Endothelial cell of umbilical vein (primary cell): ENCODE data around the gene MAP3K14. TPM values are rescaled to one million over a fixed set of nuclear protein-coding genes. Genes with fewer than 3 reads are reported as not detected.

ENCODE experiments used
- BruUV-seq: library from RNA; stranded (reverse); fragments of 400-500 nt; replicated peaks from 2 replicates; lab custom pipeline; 2021; lab: Mats Ljungman, UMichigan
- CTCF ChIA-PET: fragments of 300-600, 350-600 bp; sonication (Branson Sonifier 250); formaldehyde crosslinking; loops from one replicate; lab custom pipeline; 2021; ENCODE audit warnings: antibody characterized with exemption, inconsistent platforms; lab: Charles Lee
- POLR2A ChIA-PET: fragments of 300-600, 350-600 bp; sonication (Branson Sonifier 250); formaldehyde crosslinking; loops from one replicate; lab custom pipeline; 2021; ENCODE audit warnings: antibody characterized with exemption, inconsistent platforms; lab: Charles Lee
- DNase-seq: peaks from one replicate; pipeline ENCODE4 v3.0.0-alpha.2; 2011; ENCODE audit warnings: low read depth, low spot score
- FAIRE-seq: peaks from 2 replicates; lab custom pipeline; 2011; peaks lifted over from hg19 to GRCh38; lab: Jason Lieb, UNC
- H2AFZ ChIP-seq: 2 replicates; pipeline ENCODE4 v1.6.0; 2012; ENCODE audit warnings: low read depth, low read length, control low read depth, inconsistent platforms
- H3K27ac ChIP-seq: 2 replicates; pipeline ENCODE4 v1.5.1; 2011; ENCODE audit warnings: low read depth, mild to moderate bottlenecking, control low read depth, low read length, moderate library complexity; ENCODE audit not compliant: insufficient read depth
- H3K27me3 ChIP-seq, 2 experiments: 2 replicates each; pipeline versions ENCODE4 v1.6.0 to v1.6.1; 2011; ENCODE audit warnings: low read length in 2 of 2, mixed read lengths in 1 of 2; ENCODE audit not compliant: control insufficient read depth in 2 of 2, insufficient read depth in 2 of 2
- H3K36me3 ChIP-seq, 2 experiments: 2 replicates in 1 of 2; 3 replicates in 1 of 2; pipeline ENCODE4 v1.5.1; 2011; ENCODE audit warnings: low read length in 2 of 2, mild to moderate bottlenecking in 1 of 2, moderate library complexity in 1 of 2; ENCODE audit not compliant: control insufficient read depth in 2 of 2, insufficient read depth in 2 of 2; ENCODE audit errors: extremely low read depth in 1 of 2
- H3K4me1 ChIP-seq: 3 replicates; pipeline ENCODE4 v1.5.1; 2011; ENCODE audit warnings: mild to moderate bottlenecking, low read length; ENCODE audit not compliant: control insufficient read depth, insufficient read depth; ENCODE audit errors: extremely low read depth
- H3K4me2 ChIP-seq: 2 replicates; pipeline ENCODE4 v1.6.1; 2011; ENCODE audit warnings: low read length, control low read depth, mixed read lengths; ENCODE audit not compliant: insufficient read depth
- H3K4me3 ChIP-seq, 3 experiments: fragments of 200-600 bp in 1 of 3; sonication (generic), shearing (Covaris generic) in 1 of 3; replicated peaks in 1 of 3; 2 replicates each; pipeline ENCODE4 v1.5.1; 2011 to 2016; ENCODE audit warnings: control low read depth in 3 of 3, low read length in 3 of 3, mild to moderate bottlenecking in 2 of 3, inconsistent platforms in 1 of 3, low read depth in 1 of 3, moderate library complexity in 1 of 3; ENCODE audit not compliant: insufficient read depth in 1 of 3
- H3K79me2 ChIP-seq: 2 replicates; pipeline ENCODE4 v1.6.0; 2012; ENCODE audit warnings: low read length, inconsistent platforms; ENCODE audit not compliant: control insufficient read depth, insufficient read depth
- H3K9ac ChIP-seq: replicated peaks from 2 replicates; pipeline ENCODE3; 2011; ENCODE audit warnings: low read length, control low read depth; ENCODE audit not compliant: insufficient read depth; ENCODE audit errors: extremely low read depth
- H3K9me1 ChIP-seq: replicated peaks from 3 replicates; pipeline ENCODE4 v1.6.0; 2011; ENCODE audit warnings: mild to moderate bottlenecking, low read length; ENCODE audit not compliant: control insufficient read depth, insufficient read depth; ENCODE audit errors: extremely low read depth
- H3K9me3 ChIP-seq: replicated peaks from 2 replicates; pipeline ENCODE4 v1.5.1; 2012; ENCODE audit warnings: low read length, inconsistent platforms; ENCODE audit not compliant: control insufficient read depth, insufficient read depth
- H4K20me1 ChIP-seq: replicated peaks from 2 replicates; pipeline ENCODE3; 2011; ENCODE audit warnings: mild to moderate bottlenecking, low read length; ENCODE audit not compliant: control insufficient read depth, insufficient read depth; ENCODE audit errors: extremely low read depth
- EZH2 ChIP-seq: IDR thresholded peaks from 2 replicates; pipeline ENCODE4 v1.6.1; 2012; ENCODE audit warnings: borderline replicate concordance, low read depth, mild to moderate bottlenecking, moderate library complexity, low read length, inconsistent platforms; ENCODE audit not compliant: severe bottlenecking
- FOS ChIP-seq: IDR thresholded peaks from 2 replicates; pipeline ENCODE4 v1.6.1; 2011; ENCODE audit warnings: mild to moderate bottlenecking, low read length, moderate library complexity, borderline replicate concordance; ENCODE audit not compliant: insufficient read depth
- GATA2 ChIP-seq: IDR thresholded peaks from 2 replicates; pipeline ENCODE4 v1.7.0; 2011; ENCODE audit warnings: low read depth, mild to moderate bottlenecking, moderate library complexity, mixed read lengths, low read length; ENCODE audit not compliant: insufficient read length, insufficient read depth
- JUN ChIP-seq: IDR thresholded peaks from 2 replicates; pipeline ENCODE4 v1.6.1; 2011; ENCODE audit warnings: borderline replicate concordance, low read depth; ENCODE audit not compliant: insufficient read length, insufficient read depth
- MYC ChIP-seq: IDR thresholded peaks from one replicate; pipeline ENCODE4 v1.6.1; 2011; ENCODE audit warnings: mild to moderate bottlenecking, low read depth, low read length
- POLR2A ChIP-seq: IDR thresholded peaks from 2 replicates; pipeline ENCODE4 v1.6.1; 2012; ENCODE audit warnings: low read depth, mild to moderate bottlenecking, control low read depth, low read length
- POLR2AphosphoS5 ChIP-seq: IDR thresholded peaks from 2 replicates; pipeline ENCODE4 v1.6.1; 2012; ENCODE audit warnings: low read depth, mild to moderate bottlenecking, control low read depth, low read length, moderate library complexity; ENCODE audit not compliant: insufficient read depth
- dilution Hi-C: fragments of 300-500 bp; cut with MboI; formaldehyde crosslinking; loops from one replicate; pipeline ENCODE4 v1.15.0; 2019; ENCODE audit warnings: low sequenced_read_pairs; ENCODE audit not compliant: extremely low pct_ligation_motif_present
- intact Hi-C: fragments of 100-400 bp; cut with micrococcal nuclease; formaldehyde crosslinking; loops from one replicate; pipeline ENCODE4 v1.10.0; 2022
- polyA plus RNA-seq, 4 experiments: library from polyadenylated mRNA; depleted of rRNA in 3 of 4; stranded (reverse) in 3 of 4; unstranded in 1 of 4; fragments of >200 nt; gene quantifications; 2 replicates each; pipeline versions ENCODE4 v1.2.1 to v1.2.3, GENCODE V29; 2011 to 2012; ENCODE audit warnings: missing spikeins in 1 of 4
- total RNA-seq: library from RNA; stranded (reverse); gene quantifications from 2 replicates; pipeline ENCODE4 v1.2.3, GENCODE V29; 2021
- TF ChIP-seq, protein P1 (sequence below), 2 donors: IDR thresholded peaks; 1 replicate in 1 of 2; 2 replicates in 1 of 2; pipeline ENCODE4 v1.5.1; 2011; ENCODE audit warnings: low read length in 2 of 2, mild to moderate bottlenecking in 2 of 2, moderate library complexity in 2 of 2, control low read depth in 1 of 2, inconsistent platforms in 1 of 2, low read depth in 1 of 2; ENCODE audit not compliant: insufficient read depth in 1 of 2; ENCODE audit errors: extremely low read depth in 1 of 2
- TF ChIP-seq, protein P2 (sequence below): IDR thresholded peaks from 2 replicates; pipeline ENCODE4 v1.6.1; 2011; ENCODE audit not compliant: insufficient read depth, insufficient read length

MAP3K14 gene
- total and polyA plus RNA-seq, 2 donors (not counting 3 experiments of a cell fraction or from before 2014, with no cell fraction given) = 5.4 to 9.8 TPM

DNA sequence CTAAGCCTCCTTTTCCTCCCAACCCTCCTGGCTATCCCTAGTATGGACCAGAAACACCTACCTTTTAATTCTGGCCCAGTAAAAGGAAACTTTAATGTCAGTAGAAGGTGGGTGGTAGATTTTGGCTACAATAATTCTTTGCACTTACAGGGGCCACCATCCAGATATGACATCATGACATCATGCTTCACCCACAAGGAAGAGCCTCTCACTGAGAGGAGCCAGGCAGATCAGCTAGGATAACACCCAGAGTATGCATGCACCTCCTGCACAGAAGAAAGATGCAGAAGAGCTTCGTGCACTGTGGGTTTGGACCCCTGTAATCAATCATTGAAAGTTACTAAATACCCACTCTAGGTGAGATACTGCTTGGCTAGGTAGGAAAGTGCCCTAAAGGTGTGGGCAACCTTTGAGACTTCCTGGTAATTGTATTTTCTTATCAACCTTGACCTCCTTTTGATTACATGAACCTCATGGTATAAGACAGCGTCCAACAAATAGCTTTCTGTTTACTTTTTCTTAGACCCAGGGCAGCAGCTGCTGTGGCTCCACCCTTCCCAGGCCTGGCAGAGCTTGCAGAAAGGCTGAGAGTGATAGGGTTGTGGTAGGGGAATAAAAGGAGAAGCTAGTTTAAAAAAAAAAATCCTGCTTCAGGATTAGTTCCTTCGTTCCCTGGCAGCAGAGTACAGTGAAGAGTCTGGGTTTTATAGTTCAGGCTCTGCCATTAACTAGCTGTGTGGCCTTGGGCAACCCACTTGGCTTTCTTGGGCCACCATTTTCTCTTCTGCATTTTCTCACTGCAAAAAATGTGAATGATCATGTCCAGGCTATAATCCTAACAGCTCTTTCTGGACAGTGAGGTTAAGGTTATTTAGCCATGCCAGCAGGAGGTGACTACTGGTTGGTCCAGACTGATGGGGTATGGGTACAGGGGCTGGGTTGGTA is 6.2 kb downstream of the MAP3K14 start:
- H3K27ac ChIP-seq = no peak overlapping the region
- H3K4me1 ChIP-seq = peaks cover 41% of the 10 kb centered on the region
- H3K9ac ChIP-seq = no peak overlapping the region
- no peaks in the 10 kb centered on the region for H3K27me3 ChIP-seq
- POLR2A ChIA-PET = no interaction called here
- H3K9me1 ChIP-seq = no peaks in the 10 kb centered on the region
- H3K4me2 ChIP-seq = no peak overlapping the region
- intact Hi-C loops (no loop called here), dilution Hi-C loops (no loop called here)
- H3K4me3 ChIP-seq = no peak overlapping the region
- no peak for DNase-seq
- peaks cover 0 to 7% of the 10 kb centered on the region in 2 experiments for H3K36me3 ChIP-seq
- CTCF ChIA-PET = interaction anchor here (1.2 to 3.2 kb wide), 5 partner anchors 8 to 39 kb away, joined by 4 to 47 read pairs (median 5); no protein-coding TSS in a partner anchor
- BruUV-seq = no TSS peak
- H4K20me1 ChIP-seq = no peaks in the 10 kb centered on the region
- TF ChIP-seq, protein P1, sequence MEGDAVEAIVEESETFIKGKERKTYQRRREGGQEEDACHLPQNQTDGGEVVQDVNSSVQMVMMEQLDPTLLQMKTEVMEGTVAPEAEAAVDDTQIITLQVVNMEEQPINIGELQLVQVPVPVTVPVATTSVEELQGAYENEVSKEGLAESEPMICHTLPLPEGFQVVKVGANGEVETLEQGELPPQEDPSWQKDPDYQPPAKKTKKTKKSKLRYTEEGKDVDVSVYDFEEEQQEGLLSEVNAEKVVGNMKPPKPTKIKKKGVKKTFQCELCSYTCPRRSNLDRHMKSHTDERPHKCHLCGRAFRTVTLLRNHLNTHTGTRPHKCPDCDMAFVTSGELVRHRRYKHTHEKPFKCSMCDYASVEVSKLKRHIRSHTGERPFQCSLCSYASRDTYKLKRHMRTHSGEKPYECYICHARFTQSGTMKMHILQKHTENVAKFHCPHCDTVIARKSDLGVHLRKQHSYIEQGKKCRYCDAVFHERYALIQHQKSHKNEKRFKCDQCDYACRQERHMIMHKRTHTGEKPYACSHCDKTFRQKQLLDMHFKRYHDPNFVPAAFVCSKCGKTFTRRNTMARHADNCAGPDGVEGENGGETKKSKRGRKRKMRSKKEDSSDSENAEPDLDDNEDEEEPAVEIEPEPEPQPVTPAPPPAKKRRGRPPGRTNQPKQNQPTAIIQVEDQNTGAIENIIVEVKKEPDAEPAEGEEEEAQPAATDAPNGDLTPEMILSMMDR (IDR thresholded peaks at IDR 0.05; ENCODE audit: extremely low read depth in 1 of 2, insufficient read depth in 1 of 2, low read depth in 1 of 2, low read length in 2 of 2) = no peak
- TF ChIP-seq MYC (no peak), POLR2A (no peak), GATA2 (no peak), JUN (no peak), POLR2AphosphoS5 (no peak), EZH2 (no peak), FOS (no peak)
- TF ChIP-seq, protein P2, sequence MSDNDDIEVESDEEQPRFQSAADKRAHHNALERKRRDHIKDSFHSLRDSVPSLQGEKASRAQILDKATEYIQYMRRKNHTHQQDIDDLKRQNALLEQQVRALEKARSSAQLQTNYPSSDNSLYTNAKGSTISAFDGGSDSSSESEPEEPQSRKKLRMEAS = no peak
- no peaks in the 10 kb centered on the region for H3K9me3 ChIP-seq
- H2AFZ ChIP-seq = no peak overlapping the region
- FAIRE-seq = no peak
- H3K79me2 ChIP-seq = peaks cover 83% of the 10 kb centered on the region
